Suppressor macrophage (primary cell): ENCODE data around the gene VSTM4.

Experiments
- DNase-seq, 4 experiments: peaks; one replicate each; pipeline ENCODE4 v3.0.0-alpha.2; 2020 to 2022
- total RNA-seq, 17 experiments: gene quantifications; one replicate each; lab custom pipeline; 2026; ENCODE audit warnings: mixed read lengths in 6 of 17, inconsistent platforms in 3 of 17; lab: John Stamatoyannopoulos, UW

The VSTM4 gene
- 0 to 4.3 (median 0.16) reads per million in 17 experiments for total RNA-seq

DNA sequence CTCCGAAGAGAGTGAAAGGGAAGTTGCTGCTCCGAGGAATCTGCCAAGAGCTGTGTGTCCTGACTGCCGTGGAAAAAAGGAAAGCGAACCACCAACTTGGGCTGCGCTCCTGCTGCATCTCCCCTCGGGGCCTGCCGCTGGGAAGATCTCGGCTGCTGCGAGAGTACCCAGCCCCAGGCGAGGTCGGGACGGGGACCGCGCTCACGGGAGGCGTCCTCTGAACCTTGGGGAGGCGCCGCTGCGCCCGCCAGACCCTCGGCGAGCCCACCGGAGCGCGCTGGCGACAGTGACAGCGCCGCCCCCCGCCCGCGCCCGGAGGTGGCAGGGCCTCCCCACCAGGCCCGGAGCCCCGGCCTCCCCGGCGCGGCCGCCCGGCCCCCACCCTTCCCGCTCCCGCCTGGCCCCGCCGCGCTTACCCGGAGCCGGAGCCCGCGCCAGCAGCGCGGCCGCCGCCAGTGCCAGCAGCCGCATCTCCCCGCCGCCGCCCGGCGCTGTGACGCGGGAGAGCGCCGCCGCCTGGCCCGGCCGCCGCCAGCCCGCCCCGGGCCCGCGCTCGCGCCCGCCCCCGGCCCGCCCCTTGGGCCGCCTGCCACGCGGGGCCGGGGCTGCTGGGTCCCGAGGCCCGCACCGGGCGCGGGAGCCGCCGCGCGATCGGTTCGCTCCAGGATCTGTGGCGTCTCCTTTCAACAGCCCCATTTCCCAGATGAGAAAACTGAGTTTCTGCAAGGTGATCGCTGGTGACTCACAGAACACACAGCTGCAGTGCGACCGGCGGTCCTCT lies at the start of gene VSTM4:
Gene VSTM4, minus strand, starts transcription at position 508 of the 781 bp plus-strand sequence. Its CDS starts 37 bp downstream, at position 471.
- DNase-seq = peak; percentile 12 to 56 (median 26)

DNA sequence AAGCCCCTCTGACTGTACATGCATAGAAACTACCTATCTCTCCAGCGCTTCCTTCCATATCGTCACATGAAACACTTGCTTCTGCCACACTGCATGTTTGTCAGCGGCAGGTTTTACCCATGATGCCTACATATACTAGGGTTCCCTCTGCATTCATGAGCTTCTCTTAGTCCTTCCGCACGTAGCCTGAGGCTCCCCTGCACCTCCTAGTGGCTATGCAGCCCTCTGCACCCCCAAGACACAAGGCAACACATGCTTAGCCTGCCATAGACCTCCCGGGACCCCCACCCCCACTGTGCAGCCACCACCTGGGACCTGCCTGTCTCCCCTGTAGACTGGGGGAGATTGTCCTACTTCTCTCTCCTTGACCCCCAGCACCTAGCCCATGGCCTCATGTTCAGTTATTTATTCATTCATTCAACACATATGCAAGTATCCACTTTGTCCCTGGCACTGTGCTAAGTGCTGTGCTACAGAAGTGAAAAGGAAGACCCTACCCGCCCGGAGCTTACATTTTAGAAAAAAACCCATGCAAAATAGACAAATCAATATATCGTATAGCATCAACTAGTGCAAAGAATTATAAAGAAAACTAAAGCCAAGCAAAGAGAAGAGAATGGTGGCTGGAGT lies 49.4 kb upstream of the VSTM4 start:
- peak; percentile 46 to 71 (median 62) for DNase-seq

GRCh38 chr10:49163741-49164140 lies 48.4 kb upstream of the VSTM4 start:
- DNase-seq = peak; percentile 54 to 80 (median 78)

- no peak for DNase-seq
Observed at GRCh38 chr10:49162761-49163310, 47.5 kb upstream of the VSTM4 start.

DNA sequence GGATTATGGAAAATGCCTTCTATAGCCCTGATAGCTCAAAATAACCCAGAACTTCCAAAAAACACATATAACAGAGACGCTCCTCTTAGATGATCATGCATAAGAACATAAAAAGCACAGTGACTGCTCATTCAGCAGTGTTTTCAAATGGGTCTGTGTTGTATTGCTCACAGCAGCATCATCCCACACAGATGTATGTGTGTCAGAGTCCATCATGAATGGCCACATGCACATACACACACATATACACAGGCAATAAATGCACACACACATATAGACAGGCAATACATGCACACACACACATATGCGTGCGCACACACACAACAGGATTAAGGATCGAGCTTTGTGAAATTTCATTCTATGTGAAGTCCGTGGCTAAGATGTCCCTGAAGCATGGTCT lies 46.7 kb upstream of the VSTM4 start:
- no peak for DNase-seq

GRCh38 chr10:49161411-49161997 lies 46.2 kb upstream of the VSTM4 start:
- peak; percentile 33 to 74 (median 66) for DNase-seq

DNA sequence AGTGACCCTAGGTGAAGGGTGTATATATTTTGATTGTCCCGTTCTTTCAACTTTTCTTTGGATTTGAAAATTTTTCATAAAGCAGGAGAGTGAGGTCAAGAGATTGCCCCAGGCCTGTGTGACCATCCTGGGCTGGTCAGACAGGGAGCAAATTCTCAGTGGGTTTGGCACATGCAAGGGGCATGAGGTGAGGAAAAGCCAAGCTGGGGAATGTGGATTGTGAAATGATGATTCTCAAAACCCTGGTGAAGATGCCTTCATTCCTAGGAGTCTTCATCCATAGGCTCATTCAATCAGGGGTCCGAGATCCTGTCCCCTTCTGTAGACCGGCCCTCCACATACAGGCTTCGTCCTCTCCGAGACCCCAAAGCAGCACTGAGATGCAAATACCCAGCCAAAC lies 45.5 kb upstream of the VSTM4 start:
- DNase-seq = no peak

GRCh38 chr10:49160110-49160509 lies 44.8 kb upstream of the VSTM4 start:
- DNase-seq = no peak

GRCh38 chr10:49158915-49159314 lies 43.6 kb upstream of the VSTM4 start:
- no peak for DNase-seq

DNA sequence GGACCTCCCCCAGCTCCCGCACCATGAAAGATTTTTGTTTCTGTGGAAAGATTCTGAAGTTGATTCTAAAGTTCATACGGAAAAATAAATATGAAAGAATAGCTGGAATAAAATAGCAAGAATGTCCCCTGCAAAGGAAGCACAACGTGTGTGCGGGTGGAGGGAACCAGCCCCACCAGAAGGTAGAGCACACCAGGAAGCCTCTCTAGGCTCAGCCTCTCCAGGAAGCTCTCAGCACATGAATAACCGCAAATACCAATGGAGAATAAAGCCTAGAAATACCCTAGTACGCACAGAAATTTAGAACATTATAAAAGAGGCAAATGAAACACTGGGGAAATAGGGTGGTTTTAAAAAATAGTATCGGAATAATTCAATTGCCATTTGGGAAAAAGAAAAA lies 43.1 kb upstream of the VSTM4 start:
- no peak for DNase-seq

DNA sequence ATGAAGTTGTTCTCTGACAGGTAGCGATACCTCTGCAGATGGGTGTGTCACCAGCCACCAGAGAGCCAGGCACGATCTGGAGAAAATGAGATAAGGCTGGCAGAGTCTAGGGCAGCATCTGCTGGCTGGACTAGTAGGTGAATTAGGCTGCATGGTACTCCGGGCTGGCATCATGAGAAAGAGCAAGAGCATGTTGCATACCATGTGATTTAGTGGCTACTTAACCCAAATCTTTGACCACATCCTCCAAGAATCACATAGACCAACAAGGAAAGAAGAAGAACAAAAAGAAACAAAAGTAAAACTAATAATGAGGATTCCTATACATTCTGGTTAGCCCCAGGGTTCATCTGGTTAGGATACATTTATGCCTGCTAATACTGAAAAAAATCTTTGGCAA lies 41.9 kb upstream of the VSTM4 start:
- DNase-seq = peak in 1 of 4 experiments; percentile 19

GRCh38 chr10:49154641-49155040 lies 39.3 kb upstream of the VSTM4 start:
- no peak for DNase-seq

DNA sequence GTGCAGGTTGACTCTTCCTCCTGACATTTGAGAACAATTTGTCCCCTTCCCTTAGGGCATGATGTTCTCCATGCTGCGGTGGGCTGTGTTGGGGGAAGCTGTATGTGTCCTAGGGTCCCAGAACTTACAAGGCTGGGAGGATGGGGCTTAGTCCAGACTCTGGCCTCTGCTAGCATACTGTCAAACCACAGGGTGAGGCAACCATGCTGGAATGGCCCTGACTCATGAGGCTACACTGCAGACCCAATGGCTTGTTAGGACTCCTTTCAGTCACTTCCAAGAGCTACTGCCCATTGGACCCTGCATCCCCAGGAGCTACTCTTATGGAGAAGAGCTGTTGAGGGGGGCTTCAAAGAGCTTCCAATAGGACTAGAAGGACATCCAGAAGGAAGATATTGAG lies 38.6 kb upstream of the VSTM4 start:
- no peak for DNase-seq

GRCh38 chr10:49153115-49153514 lies 37.8 kb upstream of the VSTM4 start:
- DNase-seq = no peak

- no peak for DNase-seq
Observed at GRCh38 chr10:49152663-49153062, 37.3 kb upstream of the VSTM4 start.

- no peak for DNase-seq
Observed at GRCh38 chr10:49152037-49152436, 36.7 kb upstream of the VSTM4 start.

DNA sequence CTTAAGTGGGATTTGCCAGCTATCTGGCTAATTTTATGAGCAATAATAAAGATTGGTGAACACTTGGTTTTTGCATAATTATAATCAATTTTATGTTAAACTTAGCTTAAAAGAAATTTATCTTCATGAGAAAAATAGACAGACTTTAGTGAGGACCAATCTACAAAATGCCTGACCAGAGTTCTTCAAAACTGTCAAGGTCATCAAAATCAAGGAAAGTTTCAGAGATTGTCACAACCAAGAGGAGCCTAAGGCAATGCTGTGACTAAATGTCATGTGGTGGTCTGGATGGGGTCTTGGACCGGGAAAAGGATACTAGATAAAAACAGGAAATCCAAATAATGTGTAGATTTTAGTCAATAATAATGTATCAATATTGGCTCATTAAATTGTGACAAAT lies 36.2 kb upstream of the VSTM4 start:
- DNase-seq = no peak

DNA sequence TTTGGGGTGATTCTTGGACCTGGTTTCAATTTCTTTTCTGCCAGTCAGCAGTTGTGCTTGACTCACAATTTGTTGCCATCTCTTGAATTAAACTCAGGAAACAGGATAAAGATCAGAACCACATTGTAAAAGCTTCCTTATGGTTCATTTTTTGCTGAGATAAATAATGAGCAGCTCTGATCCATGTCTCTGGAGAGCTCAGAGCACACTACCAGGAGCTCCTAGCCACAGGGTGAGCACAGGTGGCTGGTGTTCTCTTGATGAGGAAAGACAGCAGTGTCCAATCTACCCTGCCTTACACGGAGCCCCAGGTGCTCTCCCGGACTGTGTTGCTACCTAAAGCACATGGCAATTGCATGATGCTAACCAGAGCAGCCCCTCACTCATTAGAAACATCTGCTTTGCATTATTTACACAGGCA lies 35.7 kb upstream of the VSTM4 start:
- no peak for DNase-seq

- no peak for DNase-seq
Observed at GRCh38 chr10:49150426-49150825, 35.1 kb upstream of the VSTM4 start.

- DNase-seq = no peak
Observed at GRCh38 chr10:49149881-49150280, 34.6 kb upstream of the VSTM4 start.

GRCh38 chr10:49144058-49144720 lies 28.9 kb upstream of the VSTM4 start:
- no peak for DNase-seq

DNA sequence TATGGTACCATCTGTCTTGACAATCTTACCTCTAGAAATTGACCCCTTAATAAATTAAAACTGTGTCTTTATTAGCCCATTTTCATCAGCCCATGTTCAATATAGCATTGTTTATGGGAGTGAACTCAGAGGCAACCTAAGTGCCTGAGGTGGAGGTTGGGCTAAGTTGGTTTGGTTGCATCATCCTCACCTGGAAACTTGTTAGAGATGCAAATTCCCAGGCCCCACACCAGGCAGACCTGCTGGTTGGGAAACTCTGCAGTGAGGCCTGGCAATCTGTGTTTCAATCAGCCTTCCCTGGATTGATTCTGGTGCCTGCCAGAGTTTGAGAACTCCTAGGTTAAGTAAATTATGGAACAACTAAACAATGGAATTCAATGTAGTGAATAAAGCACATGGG lies 27.9 kb upstream of the VSTM4 start:
- DNase-seq = no peak
